ENCODE measurements around the gene ZFR2.

ZFR2 gene

DNA sequence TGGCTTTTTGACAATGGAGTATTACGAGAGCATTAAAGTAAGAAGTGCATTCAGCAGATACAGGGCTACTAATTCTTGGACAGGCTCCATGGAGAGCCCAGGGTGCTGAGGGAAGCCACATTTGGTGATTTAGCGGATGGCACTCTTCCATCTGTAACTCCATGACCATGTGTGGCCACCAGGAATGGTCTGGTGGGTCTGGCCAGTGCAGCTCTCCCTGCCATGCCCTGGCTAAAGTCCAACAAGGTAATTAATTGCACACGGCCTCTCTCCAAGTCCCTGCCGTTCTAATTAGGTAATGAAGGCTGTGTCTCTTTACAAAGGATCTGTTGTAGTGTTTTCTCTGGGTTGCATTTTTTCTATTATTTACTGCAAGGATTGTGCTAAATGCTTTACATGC, 4.3 kb upstream of the ZFR2 start:
- DNase-seq = no peak

DNA sequence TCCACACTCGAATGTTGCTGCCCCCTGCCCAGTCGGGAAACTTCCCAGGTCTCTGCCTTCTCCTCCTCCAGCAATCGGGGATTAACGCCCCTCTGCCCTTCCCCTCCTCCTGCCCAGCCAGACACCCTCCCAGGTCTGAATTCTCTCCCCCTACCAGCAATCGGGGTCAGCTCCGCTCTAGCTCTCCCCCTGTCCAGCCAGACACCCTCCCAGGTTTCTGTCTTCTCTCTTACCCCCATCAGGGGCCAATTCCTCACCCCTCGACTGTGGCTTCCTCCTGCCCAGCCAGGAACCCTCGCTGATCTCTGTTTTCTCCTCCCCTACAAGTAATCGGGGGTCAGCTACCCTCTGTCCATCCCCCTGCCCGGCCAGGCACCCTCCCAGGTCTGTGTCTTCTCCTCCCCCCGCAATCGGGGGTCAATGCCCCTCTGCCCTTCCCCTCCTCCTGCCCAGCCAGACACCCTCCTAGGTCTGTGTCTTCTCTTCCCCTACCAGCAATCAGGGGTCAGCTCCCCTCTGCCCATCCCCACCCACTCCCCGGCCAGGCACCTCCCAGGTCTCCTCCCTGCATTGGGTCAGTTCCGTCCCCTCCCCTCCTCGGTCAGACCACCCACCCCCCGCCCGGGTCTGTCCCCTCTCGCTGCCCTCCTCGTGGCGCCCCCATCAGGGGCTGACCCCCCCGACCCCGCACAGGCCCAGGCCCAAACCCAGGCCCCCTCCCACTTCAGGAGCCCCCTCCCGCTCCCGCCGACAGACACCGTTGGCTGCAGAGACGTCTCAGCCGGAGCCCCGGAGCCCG, 668 bp downstream of the ZFR2 start:
- no peak for DNase-seq

DNA sequence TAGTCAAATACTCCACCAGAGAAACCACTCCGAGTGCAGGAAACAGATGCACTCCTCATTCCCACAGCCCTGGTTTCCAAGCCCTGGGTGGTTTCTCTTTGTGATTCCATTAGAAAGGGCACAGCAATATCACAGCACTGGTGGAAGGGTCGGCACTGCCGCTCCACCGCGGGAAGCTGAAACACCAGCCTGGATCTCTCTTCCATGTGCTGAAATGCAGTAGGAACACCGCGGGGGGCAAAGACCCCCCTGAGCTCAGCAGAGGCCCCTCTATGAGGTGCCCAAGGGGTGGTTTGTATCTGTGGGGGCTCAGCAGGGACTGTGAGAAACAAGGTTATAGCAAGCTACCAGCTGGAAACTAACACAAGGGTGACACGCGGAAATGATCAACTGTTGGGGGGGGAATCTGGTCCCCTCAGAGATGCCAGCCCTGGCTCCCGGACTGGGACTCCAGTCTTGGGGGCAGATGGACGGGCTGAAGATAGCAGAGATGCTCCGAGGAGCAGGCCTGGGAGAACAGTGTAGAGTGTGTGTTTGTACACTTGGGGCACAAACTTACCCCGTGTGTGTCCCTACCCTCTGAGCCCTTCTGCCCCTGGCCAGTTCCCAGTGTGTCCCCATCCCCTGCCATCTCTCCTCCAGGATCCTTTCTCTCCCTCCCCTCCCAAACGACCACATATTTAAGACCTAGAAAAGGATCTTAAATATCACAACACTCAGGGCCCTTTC, 1.8 kb downstream of the ZFR2 start:
- DNase-seq = no peak

DNA sequence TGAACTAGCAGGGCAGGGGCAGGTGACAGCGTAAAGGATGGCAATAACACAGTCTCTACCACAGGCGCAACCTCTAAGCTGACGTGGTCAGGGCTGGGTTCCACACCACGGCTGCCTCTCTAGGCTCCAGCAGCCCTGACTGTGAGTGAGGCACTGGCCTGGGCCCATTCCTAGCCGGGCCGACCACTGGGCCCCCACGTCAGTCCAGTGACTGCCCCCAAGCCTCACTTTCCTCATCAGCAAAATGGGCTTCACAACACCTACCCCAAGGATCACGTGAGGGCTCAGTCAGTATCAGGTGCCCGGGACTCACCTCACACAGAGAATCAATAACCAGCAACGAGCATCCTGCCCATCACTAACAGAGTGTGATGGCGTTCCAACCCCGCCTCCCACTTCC, 5.2 kb downstream of the ZFR2 start:
- no peak for DNase-seq

DNA sequence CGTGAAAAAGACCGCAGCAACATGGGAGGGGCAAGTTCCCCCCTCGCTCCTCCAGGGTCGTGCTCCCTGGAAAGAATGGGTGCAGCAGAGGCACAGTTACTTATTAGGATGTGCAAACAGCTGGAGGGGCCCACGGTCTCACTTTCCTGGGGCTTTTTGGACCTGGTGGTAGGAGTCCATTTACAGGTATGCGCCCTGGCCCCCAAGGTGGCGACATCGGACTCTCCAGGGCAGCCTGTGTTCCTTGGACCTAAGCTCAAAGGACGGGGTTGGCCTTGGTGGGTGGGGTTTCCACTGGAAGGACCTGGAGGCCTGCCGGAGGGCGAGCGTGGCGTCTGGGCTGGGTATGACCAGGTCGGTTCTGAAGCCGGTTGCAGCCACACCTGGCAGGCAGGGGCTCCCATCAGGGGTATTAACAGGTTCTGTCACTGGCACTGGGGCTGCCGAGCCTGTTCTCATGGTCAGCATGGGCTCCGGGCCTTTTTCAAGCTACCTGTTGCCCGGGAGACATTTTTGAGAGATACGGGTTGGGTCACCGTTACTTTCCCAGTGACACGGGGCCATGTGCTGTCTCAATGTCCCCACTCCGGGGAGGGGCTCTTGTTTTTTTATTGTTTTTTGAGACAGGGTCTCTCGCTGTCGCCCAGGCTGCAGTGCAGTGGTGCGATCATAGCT, 5.9 kb downstream of the ZFR2 start:
- DNase-seq = no peak

DNA sequence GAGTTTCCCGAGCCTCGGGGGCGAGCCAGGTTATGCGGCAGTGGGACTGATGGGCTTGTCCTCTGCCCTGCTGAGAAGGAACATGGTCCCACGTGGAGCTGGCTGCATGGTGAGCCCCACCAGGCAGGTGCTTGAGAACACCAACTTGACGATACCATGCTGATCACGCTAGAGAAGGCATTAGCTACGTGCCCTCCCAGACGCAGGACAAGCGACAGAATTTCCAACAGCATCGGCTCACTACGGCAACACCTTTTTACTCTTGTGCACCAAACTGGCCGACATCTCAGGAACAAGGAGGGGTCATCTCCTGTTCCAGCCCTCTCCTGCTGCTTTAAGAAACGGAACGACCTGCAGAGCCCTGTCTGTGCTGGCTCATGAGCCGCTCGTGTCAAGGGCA, 8.3 kb downstream of the ZFR2 start:
- DNase-seq = no peak

DNA sequence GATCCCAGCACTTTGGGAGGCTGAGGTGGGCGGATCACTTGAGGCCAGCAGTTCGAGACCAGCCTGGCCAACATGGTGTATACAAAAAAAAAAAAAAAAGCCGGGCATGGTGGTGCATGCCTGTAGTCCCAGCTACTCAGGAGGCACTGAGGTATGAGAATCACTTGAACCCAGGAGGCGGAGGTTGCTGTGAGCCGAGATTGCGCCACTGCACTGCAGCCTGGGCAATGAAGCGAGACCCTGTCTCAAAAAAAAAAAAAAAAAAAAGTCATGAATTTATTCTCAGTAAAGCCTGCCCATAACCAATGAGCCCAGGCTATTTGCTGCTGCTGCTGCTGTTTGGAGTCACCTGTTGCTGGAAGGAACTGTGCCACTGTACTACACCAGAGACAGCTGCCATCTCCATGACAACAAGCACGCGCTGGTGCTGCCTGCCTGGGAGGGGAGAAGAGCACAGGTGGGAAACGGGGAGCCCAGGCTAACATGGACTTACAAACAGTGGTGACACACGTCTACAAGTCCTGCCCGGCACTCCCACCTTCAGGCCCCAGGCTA, 11.3 kb downstream of the ZFR2 start:
- no peak for DNase-seq

DNA sequence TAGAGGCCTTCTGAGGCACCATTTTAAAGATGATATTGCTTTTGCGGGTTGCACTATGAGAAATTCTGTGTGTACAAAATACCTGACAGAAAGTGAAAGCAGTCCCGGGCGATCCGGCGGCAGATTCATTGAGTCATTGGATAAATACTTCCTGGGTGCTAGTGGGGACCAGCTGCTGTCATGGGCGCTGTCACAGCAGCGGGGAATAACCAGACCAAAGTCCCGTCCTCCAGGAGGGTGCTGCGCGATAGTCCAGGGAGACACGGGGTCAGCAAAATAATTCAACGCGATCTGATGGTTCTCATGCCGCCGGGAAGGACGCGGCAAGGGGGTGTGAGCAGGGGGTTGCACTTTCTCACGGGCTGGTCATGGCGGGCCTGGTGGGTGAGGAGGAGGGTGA, 13.5 kb downstream of the ZFR2 start:
- DNase-seq = no peak

DNA sequence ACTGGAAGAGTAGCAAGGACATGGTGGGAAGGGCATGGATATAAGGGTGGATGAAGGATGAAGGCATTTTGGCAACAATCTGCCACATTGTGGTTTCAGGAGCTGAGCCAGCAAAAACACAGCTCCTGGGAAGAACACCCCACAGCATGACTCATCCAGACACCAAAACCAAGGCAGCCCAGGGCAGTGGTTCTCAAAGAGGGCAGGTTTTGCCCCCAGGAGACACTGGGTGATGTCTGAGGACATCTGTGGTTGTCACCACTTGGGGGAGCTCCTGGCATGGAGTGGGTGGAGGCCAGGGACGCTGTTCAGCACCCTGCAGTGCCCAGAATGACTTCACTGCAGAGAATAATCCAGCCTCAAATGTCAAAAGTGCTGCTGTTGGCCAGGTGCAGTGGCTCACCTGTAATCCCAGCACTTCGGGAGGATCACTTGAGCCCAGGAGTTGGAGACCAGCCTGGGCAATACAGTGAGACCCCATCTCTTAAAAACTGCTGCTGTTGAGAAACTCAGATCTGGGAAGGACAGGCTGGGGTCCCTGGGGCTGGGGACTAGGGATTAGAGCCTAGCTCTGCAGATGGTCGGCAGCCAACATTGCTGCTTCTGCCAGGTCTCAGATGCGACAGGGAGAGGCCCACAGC, 16.1 kb downstream of the ZFR2 start:
- peak; percentile 42 for DNase-seq

DNA sequence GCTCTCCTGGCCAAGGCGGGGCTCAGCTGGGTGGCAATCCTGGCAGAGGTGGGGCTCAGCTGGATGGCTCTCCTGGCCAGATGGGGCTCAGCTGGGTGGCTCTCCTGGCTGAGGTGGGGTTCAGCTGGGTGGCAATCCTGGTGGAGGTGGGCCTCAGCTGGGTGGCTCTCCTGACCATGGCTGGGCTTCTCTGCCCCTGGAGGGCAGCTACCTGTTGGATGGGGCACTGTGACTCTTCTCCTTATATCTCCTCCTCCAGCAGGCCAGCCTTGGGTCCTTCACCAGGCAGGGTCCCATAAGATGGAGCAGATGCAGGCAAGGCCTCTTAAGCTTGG, 16.7 kb downstream of the ZFR2 start:
- no peak for DNase-seq

DNA sequence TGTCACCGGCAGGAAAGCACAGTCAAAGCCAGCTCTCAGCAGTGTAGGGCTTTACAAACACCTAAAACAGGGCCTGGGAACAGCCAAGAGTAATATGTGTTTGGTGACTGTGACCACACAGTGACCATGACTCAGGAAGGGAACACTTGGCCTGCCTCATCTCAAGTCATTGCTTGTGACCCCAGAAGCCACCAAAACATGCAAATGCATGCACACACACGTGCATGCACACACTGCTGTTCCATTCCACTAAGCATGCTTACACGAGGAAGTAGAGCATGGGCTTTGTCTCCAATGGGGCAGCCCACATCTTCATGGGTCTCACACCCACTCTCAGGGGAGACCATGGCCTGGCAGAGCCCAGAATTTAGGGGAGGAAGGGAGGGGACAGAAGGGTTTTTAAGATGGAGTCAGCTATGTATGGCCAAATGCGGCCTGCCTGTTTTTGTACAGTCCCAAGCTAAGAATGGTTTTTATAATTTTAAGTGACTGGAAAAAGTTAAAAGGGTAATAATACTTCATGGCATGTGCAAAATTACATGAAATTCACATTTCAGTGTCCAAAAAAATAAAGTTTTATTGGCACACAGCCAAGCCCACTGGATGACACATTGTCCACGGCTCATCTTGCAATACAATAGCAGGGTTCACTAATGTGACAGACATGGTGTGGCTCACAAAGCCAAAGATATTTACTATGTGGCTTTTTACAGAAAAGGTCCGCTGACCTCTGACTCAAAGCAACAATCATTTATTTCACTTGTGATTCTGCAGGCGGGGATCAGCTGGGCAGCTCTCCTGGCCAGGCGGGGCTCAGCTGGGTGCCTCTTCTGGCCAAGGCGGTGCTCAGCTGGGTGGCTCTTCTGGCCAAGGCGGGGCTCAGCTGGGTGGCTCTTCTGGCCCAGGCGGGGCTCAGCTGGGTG, 17.3 kb downstream of the ZFR2 start:
- no peak for DNase-seq

DNA sequence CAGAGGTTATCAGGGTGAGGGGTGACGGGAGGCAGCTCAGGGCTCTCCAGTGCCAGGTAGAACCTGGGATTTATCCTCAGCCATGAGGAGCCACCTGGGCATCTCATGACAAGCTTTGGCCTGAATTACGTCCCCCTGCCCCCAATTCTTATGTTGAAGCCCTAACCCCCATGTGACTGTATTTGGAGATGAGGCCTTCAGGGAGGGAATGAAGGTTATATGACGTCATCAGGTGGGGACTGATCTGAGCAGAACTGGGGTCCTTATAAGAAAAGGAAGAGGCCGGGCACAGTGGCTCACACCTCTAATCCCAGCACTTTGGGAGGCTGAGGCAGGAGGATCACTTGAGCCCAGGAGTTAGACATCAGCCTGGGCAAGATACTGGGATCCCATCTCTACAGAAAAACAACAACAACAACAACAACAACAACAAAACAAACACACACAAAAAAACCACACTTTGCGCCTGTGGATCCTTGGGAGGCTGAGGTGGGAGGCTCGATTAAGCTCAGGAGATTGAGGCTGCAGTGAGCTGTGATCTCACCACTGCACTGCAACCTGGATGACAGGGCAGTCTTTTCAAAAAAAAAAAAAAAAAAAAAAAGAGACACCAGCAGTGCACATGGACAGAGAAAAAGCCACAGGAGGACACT, 18.4 kb downstream of the ZFR2 start:
- DNase-seq = no peak

DNA sequence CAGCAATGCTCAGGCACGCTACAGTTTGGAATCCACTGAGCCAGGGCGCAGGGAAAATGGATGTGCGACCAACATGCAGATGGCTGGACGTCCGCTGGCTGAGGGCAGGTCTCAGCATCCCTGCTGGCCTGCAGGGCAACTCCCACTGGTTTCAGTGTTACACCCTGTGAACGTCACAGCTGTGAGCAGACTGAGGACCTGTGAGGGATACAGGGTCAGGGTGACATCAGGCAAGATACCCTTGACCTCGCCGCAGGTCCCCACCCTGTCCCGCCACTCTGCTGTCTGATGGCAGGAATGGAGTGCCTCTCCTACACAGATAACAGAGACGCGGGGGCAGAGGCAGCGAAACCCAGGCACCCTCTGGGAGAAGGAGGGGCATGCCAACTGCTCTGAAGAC, 19.1 kb downstream of the ZFR2 start:
- no peak for DNase-seq

DNA sequence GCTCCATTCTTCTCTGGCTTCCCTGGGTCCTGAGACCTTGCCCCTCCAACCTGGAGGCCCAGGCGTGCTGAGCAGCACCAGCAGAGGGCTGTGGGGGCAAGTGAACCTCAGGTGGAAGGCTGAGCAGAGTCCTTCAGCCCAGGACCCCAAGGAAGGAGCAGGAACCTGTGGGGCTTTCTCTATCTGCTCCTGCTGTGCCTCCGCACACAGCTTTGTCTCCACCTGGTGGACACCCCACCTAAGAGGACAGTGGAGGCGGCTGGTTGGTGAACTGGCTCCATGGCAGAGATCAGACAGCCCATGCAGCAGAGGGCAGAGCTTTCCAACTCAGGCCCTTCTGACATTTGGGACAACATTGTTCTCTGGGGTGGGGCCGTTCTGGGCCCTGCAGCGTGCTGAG, 19.7 kb downstream of the ZFR2 start:
- peak; percentile 23 for DNase-seq

DNA sequence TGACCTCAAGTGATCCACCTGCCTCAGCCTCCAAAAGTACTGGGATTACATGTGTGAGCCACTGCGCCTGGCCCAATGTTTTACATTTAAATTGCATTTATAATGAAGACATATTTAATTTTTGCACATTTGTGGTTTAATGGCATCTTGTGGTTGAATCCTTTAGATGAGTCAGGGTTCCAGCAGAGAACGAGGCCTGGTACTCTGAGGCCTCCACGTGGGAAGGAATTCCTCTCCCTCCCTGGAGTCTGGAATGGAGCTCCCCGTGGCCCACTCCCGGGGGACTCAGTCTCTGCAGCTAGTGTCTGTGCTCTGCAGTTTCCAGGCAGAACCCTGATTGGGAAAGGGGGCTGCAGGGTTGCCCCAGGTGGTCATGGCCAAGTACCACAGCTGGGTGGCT, 24.2 kb downstream of the ZFR2 start:
- no peak for DNase-seq

DNA sequence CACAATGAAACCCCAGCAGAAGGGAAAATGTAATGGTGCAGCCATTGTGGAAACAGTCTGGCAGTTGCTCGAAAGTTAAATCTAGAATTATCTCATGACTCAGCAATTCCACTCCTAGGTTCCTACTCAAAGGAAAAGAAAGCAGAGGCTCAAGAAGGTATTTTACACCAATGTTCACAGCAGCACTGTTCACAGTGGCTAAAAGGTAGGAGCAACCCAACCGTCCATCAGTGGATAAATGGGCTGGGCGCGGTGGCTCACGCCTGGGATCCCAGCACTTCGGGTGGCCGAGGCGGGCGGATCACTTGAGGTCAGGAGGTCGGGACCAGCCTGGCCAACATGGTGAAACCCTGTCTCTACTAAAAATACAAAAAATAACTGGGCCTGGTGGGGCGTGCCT, 25.9 kb downstream of the ZFR2 start:
- DNase-seq = no peak

DNA sequence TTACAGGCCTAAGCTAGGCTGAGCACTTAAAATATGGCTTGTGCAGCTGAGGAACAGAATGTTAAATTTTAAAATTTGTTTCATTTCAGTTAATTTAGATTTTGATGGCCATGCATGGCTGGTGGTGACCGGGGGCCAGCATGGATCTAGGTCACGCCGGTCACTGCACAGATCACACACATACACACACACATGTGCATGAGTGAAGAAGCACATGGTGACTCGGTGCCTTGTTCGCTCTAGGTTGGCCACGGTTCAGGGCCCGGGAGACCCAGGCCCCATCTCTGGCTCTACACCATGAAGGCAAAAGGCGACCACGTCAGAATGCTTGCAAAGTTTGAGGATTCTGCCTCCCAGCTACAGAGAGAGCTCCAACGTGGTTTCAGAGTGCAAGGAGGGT, 28.0 kb downstream of the ZFR2 start:
- no peak for DNase-seq

DNA sequence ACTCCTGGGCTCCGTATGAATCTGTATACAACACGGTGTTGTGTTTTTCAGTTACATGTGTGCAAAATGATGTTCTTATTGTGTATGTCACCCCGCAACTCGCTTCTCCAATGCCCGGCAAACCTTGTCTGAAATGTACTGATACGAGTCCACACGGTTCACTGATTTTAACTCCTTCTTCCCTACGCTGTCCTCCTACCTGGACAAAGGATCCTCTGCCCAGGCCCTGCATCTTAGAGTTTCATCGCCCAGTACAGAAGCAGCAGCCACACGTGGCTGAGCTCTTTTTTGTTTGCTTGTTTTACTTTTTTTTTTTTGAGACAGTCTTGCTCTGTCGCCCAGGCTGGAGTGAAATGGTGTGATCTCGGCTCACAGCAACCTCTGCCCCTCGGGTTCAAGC, 28.9 kb downstream of the ZFR2 start:
- DNase-seq = no peak

DNA sequence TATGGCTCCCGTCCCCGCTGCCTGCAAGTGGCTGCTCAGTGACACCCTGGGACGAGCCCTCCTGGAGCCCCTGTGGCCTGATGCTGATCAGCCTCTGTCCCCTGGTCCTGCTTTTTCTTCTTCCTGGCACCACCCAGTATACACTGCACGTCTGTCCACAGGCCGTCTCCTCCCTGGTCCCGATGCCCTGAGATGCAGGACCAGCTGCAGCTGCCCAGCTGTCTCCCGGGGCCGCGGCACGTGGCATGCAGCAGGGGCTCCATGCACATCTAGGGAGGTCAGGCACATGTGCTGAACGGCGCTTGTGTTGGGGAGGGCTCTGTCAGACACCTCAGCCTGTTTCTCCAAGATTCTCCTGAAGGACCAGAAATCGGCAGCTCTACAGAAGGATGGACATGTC, 30.2 kb downstream of the ZFR2 start:
- DNase-seq = no peak

DNA sequence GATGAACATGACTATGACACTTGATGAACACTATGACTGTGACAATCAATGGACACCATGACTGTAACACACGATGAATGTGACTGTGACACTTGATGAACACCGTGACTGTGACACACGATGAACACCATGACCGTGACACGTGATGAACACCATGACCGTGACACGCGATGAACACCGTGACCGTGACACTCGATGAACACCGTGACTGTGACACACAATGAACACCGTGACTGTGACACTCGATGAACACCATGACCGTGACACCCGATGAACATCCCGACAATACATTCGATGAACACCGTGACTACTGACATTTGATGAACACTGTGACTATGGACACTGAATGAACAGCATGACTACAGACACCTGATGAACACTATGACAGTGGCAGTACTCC, 30.9 kb downstream of the ZFR2 start:
- DNase-seq = no peak

DNA sequence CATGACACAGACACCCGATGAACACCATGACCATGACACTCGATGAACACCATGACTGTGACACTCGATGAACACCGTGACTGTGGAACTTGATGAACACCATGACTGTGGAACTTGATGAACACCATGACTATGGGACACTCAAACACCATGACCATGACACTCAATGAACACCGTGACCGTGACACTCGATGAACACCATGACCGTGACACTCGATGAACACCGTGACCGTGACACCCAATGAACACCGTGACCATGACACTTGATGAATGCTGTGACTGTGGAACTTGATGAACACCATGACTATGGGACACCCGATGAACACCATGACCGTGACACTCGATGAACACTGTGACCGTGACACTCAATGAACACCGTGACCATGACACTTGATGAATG, 31.5 kb downstream of the ZFR2 start:
- no peak for DNase-seq

DNA sequence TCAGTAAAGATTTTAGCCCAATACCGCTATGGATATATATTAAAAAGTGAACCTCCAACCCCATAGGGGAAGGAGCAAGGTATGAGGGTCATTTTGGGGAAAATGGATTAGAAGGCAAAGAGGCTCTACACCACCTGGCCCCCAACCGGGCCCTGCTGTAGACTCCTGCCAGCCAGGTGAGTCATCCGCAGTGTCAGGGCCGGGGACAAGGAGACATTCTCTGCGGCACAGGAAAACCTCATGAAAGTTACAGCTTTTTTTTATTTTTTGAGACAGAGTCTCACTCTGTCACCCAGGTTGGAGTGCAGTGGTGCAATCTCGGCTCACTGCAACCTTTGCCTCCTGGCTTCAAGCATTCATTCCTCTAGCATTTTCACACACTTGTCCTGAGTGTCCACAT, 32.0 kb downstream of the ZFR2 start:
- no peak for DNase-seq
